Kidney capillary endothelial cell (primary cell): ENCODE results near the gene SLC37A1.
A peak's percentile ranks its signal among the peaks of the same experiment; 100 is the strongest.

ENCODE experiments used
- DNase-seq: peaks from one replicate; pipeline ENCODE4 v3.0.0-alpha.2; 2018; ENCODE audit warnings: low spot score

Gene SLC37A1

GRCh38 chr21:42507418-42507817 lies 6.2 kb upstream of the SLC37A1 start:
- DNase-seq = no peak

GRCh38 chr21:42508371-42508770 lies 5.3 kb upstream of the SLC37A1 start:
- DNase-seq = no peak

- DNase-seq = peak; percentile 37
Measured at GRCh38 chr21:42509244-42509643, 4.4 kb upstream of the SLC37A1 start.

GRCh38 chr21:42512346-42513034 lies 1.2 kb upstream of the SLC37A1 start:
- DNase-seq = no peak

GRCh38 chr21:42513985-42514882 lies 582 bp downstream of the SLC37A1 start:
- no peak for DNase-seq

- no peak for DNase-seq
Measured at GRCh38 chr21:42514883-42515228, 1.2 kb downstream of the SLC37A1 start.

- no peak for DNase-seq
Measured at GRCh38 chr21:42515708-42516502, 2.3 kb downstream of the SLC37A1 start.

GRCh38 chr21:42518215-42518614 lies 4.6 kb downstream of the SLC37A1 start:
- no peak for DNase-seq

GRCh38 chr21:42518626-42519025 lies 5.0 kb downstream of the SLC37A1 start:
- no peak for DNase-seq

- DNase-seq = no peak
Measured at GRCh38 chr21:42520628-42521253, 7.1 kb downstream of the SLC37A1 start.

- no peak for DNase-seq
Measured at GRCh38 chr21:42521384-42521783, 7.7 kb downstream of the SLC37A1 start.

GRCh38 chr21:42521805-42522204 lies 8.2 kb downstream of the SLC37A1 start:
- DNase-seq = no peak

- no peak for DNase-seq
Measured at GRCh38 chr21:42522271-42522670, 8.6 kb downstream of the SLC37A1 start.

GRCh38 chr21:42522771-42523170 lies 9.1 kb downstream of the SLC37A1 start:
- no peak for DNase-seq

- no peak for DNase-seq
Measured at GRCh38 chr21:42523211-42523610, 9.6 kb downstream of the SLC37A1 start.

GRCh38 chr21:42523941-42524340 lies 10.3 kb downstream of the SLC37A1 start:
- no peak for DNase-seq

- no peak for DNase-seq
Measured at GRCh38 chr21:42524341-42525028, 10.8 kb downstream of the SLC37A1 start.

GRCh38 chr21:42525029-42525581 lies 11.5 kb downstream of the SLC37A1 start:
- DNase-seq = no peak

- DNase-seq = no peak
Measured at GRCh38 chr21:42525676-42526378, 12.2 kb downstream of the SLC37A1 start.

- DNase-seq = no peak
Measured at GRCh38 chr21:42526379-42526727, 12.7 kb downstream of the SLC37A1 start.

GRCh38 chr21:42527127-42527488 lies 13.5 kb downstream of the SLC37A1 start:
- no peak for DNase-seq
